DMS53 treated with DMSO at 0.1 percent for 48 hours (cell line): Measurements from ENCODE around the gene SRPRA.

Experiments
- DNase-seq: peaks from one replicate; lab custom pipeline; 2025; ENCODE audit not compliant: unreplicated experiment; lab: John Stamatoyannopoulos, UW

SRPRA gene

GRCh38 chr11:126231725-126232459 is 36.8 kb downstream of the SRPRA start:
- DNase-seq, result no peak

DNA sequence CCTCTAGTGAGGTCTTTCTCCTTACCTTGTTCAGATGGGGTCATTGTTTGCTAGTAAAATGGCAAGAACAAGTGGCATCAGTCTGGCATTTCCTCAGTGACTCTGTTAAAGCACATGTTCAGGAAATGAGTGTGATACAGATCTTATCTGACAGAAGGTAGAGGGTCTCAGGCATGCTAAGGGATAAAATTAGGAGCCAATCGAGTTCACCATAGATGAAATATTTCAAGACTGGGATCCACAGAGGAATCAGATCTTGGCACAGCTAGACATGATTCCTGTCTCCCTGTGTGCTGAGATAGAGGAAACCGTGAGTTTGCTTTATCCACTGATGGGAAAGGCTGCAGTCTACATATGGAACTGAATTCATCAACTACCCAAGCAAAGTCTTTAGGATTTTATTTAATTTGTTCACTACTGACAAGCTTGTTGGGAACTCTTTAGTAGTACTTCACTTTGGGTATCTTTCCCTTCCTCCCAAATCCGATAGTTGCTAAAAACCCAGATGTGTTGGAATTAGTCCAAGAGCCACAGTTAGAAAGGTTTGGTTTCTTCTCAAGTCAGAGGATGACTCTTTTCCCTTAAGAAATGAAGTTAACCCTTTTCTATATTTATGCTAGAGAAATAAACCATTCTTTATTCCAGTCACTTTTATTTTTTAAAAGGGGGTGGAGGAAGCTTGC is 38.7 kb downstream of the SRPRA start:
- DNase-seq, result no peak

DNA sequence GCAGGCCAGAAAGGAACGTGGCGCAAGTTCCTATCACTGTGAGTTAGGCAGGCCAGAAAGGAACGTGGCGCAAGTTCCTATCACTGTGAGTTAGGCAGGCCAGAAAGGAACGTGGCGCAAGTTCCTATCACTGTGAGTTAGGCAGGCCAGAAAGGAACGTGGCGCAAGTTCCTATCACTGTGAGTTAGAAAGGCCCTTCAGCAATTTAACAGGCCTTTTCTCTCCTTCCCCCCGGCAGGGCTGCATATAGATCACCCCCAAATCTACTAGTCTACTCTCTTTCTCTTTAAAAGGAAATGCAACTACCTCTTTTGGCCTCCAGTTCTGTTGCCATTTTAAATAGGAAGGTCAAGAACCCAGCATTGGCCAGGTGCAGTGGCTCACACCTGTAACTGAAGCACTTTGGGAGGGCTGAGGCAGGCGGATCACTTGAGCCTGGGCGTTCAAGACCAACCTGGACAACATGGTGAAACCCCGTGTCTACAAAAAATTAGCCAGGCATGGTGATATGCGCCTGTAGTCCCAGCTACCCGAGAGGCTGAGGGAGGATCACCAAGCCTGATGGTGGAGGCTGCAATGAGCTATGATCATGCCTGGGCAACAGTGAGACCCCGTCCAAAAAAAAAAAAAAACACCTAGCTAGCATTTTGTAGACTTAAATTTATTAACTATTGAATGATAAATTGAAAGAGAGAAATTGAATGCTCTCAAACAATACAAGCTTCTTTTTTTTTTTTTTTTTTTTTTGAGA is 42.2 kb downstream of the SRPRA start:
- DNase-seq, result no peak

DNA sequence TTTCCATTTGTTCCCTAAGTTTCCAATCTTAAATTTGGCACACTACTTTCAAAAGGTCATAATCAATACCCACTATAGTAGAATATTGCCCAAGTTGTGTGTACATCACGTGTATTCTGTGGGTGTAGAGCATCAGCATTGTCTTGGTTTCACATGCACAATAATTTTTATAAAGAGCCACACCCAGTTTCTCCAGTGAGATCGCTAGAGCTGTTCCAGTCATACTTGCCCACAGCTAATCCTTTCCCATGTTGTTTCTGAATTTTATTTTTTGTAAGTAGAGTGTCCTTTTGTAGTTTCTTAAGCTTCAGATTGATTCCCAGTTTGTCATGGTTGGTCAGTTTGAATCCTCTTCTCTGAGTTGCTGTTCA is 43.4 kb downstream of the SRPRA start:
- DNase-seq, result no peak

DNA sequence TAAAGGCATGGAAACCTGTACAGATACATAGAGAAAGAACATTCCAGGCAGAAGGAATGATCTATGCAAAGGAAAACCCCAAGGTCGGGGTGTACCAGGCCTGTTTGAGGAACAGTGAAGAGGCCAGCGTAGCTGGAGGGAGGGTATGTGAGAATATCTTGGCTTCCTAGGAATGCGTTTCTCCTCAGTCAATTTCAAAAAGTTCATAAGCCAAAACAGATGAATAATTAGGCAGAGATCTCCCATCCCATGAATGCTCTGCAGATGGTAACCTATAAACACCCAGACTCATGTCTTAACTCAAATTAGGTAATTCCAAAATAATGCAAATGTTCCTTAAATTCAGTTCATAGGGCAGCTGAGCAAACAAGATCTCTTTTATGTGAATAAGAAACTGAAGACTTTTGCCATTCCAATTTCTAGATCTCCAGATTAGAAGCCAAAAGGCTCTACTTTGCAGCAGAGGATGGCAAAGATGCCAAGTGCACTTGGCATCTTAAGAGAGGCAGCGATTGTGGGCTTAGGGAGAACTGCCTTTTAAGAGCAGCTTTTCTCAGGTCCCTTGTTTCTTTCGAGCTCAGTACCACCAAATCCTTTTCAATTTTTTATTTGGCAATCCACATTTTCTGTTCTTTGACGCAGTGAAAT is 43.9 kb downstream of the SRPRA start:
- DNase-seq, result no peak

DNA sequence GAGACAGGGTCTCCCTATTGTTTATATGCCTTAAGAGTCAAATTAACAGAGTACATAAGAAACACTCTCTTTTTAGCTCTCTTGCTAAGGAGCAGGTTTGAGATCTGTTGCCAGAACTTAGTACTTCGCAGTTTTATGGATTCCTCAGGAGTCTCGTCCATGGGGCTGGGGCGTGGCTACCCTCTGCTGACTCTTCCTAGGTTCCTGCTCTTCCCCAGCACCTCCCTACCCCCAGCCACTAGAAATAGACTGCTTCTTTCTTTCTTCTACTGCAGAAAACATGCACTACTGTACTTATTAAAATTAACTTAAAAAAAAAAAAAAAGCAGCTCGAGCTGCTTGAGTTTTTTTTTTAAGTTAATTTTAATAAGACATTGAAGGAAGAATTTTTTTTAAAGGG is 49.1 kb downstream of the SRPRA start:
- no peak for DNase-seq

DNA sequence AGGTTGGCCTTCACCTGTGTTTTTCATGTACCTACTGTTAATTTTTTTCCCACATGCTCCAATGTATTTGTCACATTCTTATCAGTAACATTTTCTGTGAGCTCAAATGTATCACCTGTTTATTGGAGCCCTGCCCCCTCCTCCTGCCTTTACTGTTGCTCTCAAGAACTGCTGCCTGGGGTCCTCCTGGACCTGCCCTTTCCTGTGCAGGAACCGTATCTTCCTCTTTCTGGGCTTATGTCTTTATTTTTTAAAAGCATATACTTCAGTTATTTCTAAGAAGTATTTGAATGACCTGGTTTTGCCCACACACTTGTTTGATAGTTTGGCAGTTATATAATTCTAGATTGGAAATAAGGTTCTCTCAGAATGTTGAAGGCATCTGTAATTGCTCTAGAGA is 51.2 kb downstream of the SRPRA start:
- no peak for DNase-seq

- no peak for DNase-seq
Measured at GRCh38 chr11:126216526-126217305, 52.0 kb downstream of the SRPRA start.

DNA sequence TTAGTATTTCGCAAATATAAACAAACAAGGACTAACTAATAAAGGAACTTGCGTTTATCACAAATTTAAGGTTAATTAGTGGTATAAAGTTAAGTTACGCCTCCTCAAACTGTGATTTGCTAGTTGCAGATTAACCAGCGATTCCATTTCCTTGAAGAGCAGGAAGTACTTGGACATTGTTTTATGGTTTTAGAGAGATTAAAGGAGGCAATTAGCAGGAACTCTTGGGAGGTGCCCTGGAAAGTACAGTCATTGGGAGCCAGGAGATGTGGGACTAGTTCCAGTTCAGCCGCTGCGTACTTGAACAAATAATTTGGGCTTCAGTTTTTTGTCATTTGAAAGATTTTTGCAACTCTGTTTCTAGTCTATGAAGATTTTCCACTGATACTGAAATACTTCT is 53.9 kb downstream of the SRPRA start:
- no peak for DNase-seq

- DNase-seq, result no peak
Measured at GRCh38 chr11:126214441-126214840, 54.3 kb downstream of the SRPRA start.
